Measurements from ENCODE around the gene NTN1.

GRCh38 chr17:9256751-9257629 lies 235.7 kb downstream of the NTN1 start:
- no peak for TF ChIP-seq POLR2A (IDR thresholded peaks at IDR 0.05)
- no peak for TF ChIP-seq CTCF (IDR thresholded peaks at IDR 0.05)

Data from ovary (tissue), 3 donors.